Stimulated activated CD4-positive, alpha-beta T cell treated with anti-CD3 and anti-CD28 coated beads, Interleukin-1b, Interleukin-23, amount 100 ng/mL, for 24 hours (primary cell): Measurements from ENCODE around the gene KIAA1586.

Source experiments
- DNase-seq, 4 experiments: peaks; one replicate each; pipeline ENCODE4 v3.0.0-alpha.2; 2020; ENCODE audit warnings: low read depth in 4 of 4, low spot score in 1 of 4

KIAA1586 gene

GRCh38 chr6:57102976-57103375 lies 56.5 kb downstream of the KIAA1586 start:
- DNase-seq, result no peak

DNA sequence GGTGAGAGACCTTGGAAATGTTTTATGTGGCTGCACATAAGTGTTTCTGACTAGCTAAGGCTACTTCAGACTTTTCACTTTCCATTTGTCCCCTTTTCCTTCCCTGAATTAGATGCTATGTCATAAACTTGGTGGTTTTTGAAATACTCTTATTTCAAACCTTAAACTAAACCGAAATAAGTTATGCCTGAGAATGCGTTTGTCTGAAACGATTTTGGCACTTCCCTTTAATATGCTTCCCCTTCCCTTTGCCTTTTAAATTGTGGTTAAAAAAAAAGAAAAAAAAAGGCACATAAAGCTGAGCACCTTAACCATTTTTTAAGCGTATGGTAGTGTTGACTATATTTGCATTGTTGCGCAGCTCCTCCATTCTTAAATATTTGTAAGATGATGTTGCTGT lies 57.8 kb downstream of the KIAA1586 start:
- DNase-seq, result no peak
